ENCODE measurements around the gene PDE3A.
"Not testable (repeated sequence)": the region's sequence is repeated elsewhere in the genome, so short reads cannot be mapped to it uniquely, and the experiment has no call there.

The PDE3A gene

GRCh38 chr12:20528208-20528607, 159.9 kb downstream of the PDE3A start:
- DNase-seq (ENCODE audit: low read depth in 2 of 2) = no peak
- H3K4me3 ChIP-seq (replicated peaks in 1 of 2; ENCODE audit: low read depth in 2 of 2, low read length in 2 of 2) = no peak overlapping the region
- no peak for TF ChIP-seq CTCF (IDR thresholded peaks at IDR 0.05; ENCODE audit: low read depth, low read length)

GRCh38 chr12:20546267-20546666, 177.9 kb downstream of the PDE3A start:
- DNase-seq (ENCODE audit: low read depth in 2 of 2) = no peak
- TF ChIP-seq CTCF (IDR thresholded peaks at IDR 0.05; ENCODE audit: low read depth, low read length) = no peak
- H3K4me3 ChIP-seq (replicated peaks in 1 of 2; ENCODE audit: low read depth in 2 of 2, low read length in 2 of 2) = no peak overlapping the region

- peak; percentile 70 to 73 for DNase-seq (ENCODE audit: low read depth in 2 of 2)
- no peak for TF ChIP-seq CTCF (IDR thresholded peaks at IDR 0.05; ENCODE audit: low read depth, low read length)
These were observed 179.7 kb downstream of the PDE3A start for GRCh38 chr12:20547816-20548575.

GRCh38 chr12:20548611-20549010, 180.3 kb downstream of the PDE3A start:
- DNase-seq (ENCODE audit: low read depth in 2 of 2) = no peak
- no peak for TF ChIP-seq CTCF (IDR thresholded peaks at IDR 0.05; ENCODE audit: low read depth, low read length)
- no peak overlapping the region for H3K4me3 ChIP-seq (replicated peaks in 1 of 2; ENCODE audit: low read depth in 2 of 2, low read length in 2 of 2)

More at GRCh38 chr12:20547816-20548575, 179.7 kb downstream of the PDE3A start:
- no peak overlapping the region for H3K4me3 ChIP-seq (replicated peaks in 1 of 2; ENCODE audit: low read depth in 2 of 2, low read length in 2 of 2)

GRCh38 chr12:20549108-20549719, 180.9 kb downstream of the PDE3A start:
- H3K4me3 ChIP-seq (replicated peaks in 1 of 2; ENCODE audit: low read depth in 2 of 2, low read length in 2 of 2) = no peak overlapping the region
- TF ChIP-seq CTCF (IDR thresholded peaks at IDR 0.05; ENCODE audit: low read depth, low read length) = peak; percentile 79
- peak; percentile 75 to 86 for DNase-seq (ENCODE audit: low read depth in 2 of 2)

GRCh38 chr12:20551742-20552442, 183.6 kb downstream of the PDE3A start:
- not testable (repeated sequence) for DNase-seq (ENCODE audit: low read depth in 2 of 2); H3K4me3 ChIP-seq (replicated peaks in 1 of 2; ENCODE audit: low read depth in 2 of 2, low read length in 2 of 2)

- DNase-seq (ENCODE audit: low read depth in 2 of 2); H3K4me3 ChIP-seq (replicated peaks in 1 of 2; ENCODE audit: low read depth in 2 of 2, low read length in 2 of 2): not testable (repeated sequence)
These were observed 184.2 kb downstream of the PDE3A start for GRCh38 chr12:20552586-20552985.

Measured in cardiac fibroblast (primary cell).